ENCODE measurements around the gene LRP1B. TPM values are rescaled to one million over a fixed set of nuclear protein-coding genes. Genes with fewer than 3 reads are reported as not detected.

Gene LRP1B
- total and polyA plus RNA-seq, 2 of the 8 experiments (the other 6 are each of a cell fraction or from before 2014, with no cell fraction given), result 0.03 TPM; not detected in 1

DNA sequence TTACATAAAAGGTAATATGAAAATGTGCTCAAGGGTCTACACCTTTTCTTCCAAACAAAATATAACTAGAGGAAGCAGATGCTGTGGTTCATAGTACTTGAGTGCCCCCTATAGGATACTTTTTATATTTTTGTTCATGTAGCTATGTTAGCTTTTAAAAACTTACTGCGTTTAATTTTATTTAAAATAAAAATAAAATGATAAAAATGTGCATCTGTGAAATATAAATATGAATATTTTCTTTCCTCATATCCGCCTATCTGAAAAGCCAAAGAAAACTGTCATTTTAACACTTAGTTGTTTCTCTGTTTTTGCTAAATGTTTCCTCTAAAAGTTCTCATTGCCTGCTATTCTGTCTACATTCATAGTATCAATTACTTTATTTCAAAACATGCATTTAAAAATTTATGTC is 9.6 kb upstream of the LRP1B start:
- Histone ChIP-seq H4K5ac (ENCODE audit: insufficient read length, low read depth, low read length) (no peak overlapping the region), H3K4me3 (ENCODE audit: extremely low read depth in 1 of 4, insufficient read depth in 2 of 4, low read depth in 3 of 4, low read length in 4 of 4) (no peak overlapping the region), H3K18ac (ENCODE audit: extremely low read depth, low read length) (no peak overlapping the region), H3K4me1 (replicated peaks in 1 of 4; ENCODE audit: control insufficient read depth in 3 of 4, insufficient read depth in 4 of 4, low read length in 3 of 4) (no peaks in the 10 kb centered on the region), H2AFZ (ENCODE audit: low read length) (no peak overlapping the region), H3K4ac (replicated peaks; ENCODE audit: insufficient read length, low read depth, low read length) (no peak overlapping the region), H3K79me2 (ENCODE audit: control insufficient read depth in 1 of 2, insufficient read depth in 2 of 2, low read length in 2 of 2) (no peaks in the 10 kb centered on the region), H4K91ac (replicated peaks; ENCODE audit: insufficient read length, low read length) (no peak overlapping the region), H2BK20ac (ENCODE audit: low read length) (no peak overlapping the region), H3K27me3 (replicated peaks in 1 of 4; ENCODE audit: control insufficient read depth in 3 of 4, extremely low read depth in 1 of 4, insufficient read depth in 3 of 4, low read length in 3 of 4) (no peaks in the 10 kb centered on the region), H3K9ac (replicated peaks in 1 of 4; ENCODE audit: extremely low read depth in 1 of 4, low read depth in 3 of 4, low read length in 3 of 4) (no peak overlapping the region), H3K79me1 (ENCODE audit: low read depth, low read length) (no peaks in the 10 kb centered on the region), H4K20me1 (replicated peaks in 1 of 2; ENCODE audit: control insufficient read depth in 1 of 2, insufficient read depth in 2 of 2, low read length in 2 of 2) (no peaks in the 10 kb centered on the region), H3K9me3 (ENCODE audit: insufficient read depth in 2 of 2, low read depth in 1 of 2, low read length in 1 of 2) (no peaks in the 10 kb centered on the region), H2BK12ac (ENCODE audit: low read depth, low read length) (no peak overlapping the region), H2BK120ac (replicated peaks; ENCODE audit: low read depth, low read length) (no peak overlapping the region), H2BK15ac (ENCODE audit: low read length) (no peak overlapping the region), H3K23me2 (ENCODE audit: low read depth, low read length) (no peaks in the 10 kb centered on the region), H2AK5ac (ENCODE audit: low read depth, low read length) (no peak overlapping the region), H4K8ac (ENCODE audit: extremely low read depth, insufficient read depth, low read length) (no peak overlapping the region), H3K4me2 (ENCODE audit: insufficient read depth in 1 of 2, low read depth in 2 of 2, low read length in 2 of 2) (no peak overlapping the region), H3K14ac (ENCODE audit: insufficient read length) (no peak overlapping the region), H3K36me3 (ENCODE audit: control insufficient read depth in 2 of 4, insufficient read depth in 4 of 4, low read length in 3 of 4) (no peaks in the 10 kb centered on the region), H3K27ac (ENCODE audit: low read depth, low read length) (no peak overlapping the region), H3K56ac (replicated peaks; ENCODE audit: insufficient read length, low read depth, low read length) (no peak overlapping the region), H3K23ac (ENCODE audit: insufficient read length) (no peak overlapping the region), H2BK5ac (ENCODE audit: low read depth, low read length) (no peak overlapping the region)
- ChIA-PET POLR2A (ENCODE audit: partially characterized antibody) (no interaction called here), CTCF (ENCODE audit: partially characterized antibody) (interaction anchor here (0.6 to 2.4 kb wide), 11 partner anchors 10 to 1027 kb away, joined by 3 to 16 read pairs (median 3); partner anchors contain the start of gene LRP1B)
- WGBS, 2 experiments (ENCODE audit: extremely low coverage in 1 of 2, insufficient coverage in 1 of 2, insufficient read length in 1 of 2, insufficient replicate concordance in 2 of 2, low coverage in 1 of 2, low lambda C conversion rate in 2 of 2, missing lambda C conversion rate in 1 of 2), result 10% methylated on average over 2 of the region's 2 CpGs; no CpG with 5 or more reads in 1 of the 2 experiments
- TF ChIP-seq, protein P1, sequence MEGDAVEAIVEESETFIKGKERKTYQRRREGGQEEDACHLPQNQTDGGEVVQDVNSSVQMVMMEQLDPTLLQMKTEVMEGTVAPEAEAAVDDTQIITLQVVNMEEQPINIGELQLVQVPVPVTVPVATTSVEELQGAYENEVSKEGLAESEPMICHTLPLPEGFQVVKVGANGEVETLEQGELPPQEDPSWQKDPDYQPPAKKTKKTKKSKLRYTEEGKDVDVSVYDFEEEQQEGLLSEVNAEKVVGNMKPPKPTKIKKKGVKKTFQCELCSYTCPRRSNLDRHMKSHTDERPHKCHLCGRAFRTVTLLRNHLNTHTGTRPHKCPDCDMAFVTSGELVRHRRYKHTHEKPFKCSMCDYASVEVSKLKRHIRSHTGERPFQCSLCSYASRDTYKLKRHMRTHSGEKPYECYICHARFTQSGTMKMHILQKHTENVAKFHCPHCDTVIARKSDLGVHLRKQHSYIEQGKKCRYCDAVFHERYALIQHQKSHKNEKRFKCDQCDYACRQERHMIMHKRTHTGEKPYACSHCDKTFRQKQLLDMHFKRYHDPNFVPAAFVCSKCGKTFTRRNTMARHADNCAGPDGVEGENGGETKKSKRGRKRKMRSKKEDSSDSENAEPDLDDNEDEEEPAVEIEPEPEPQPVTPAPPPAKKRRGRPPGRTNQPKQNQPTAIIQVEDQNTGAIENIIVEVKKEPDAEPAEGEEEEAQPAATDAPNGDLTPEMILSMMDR (IDR thresholded peaks at IDR 0.05; ENCODE audit: control extremely low read depth in 1 of 3, insufficient read depth in 1 of 3, low read depth in 1 of 3, low read length in 3 of 3), result peak in 1 of 3 experiments; percentile 22; a peak in 1 of 4 replicates
- TF ChIP-seq RAD21 (IDR thresholded peaks at IDR 0.05 in 1 of 2, conservative IDR thresholded peaks at IDR 0.05 in 1 of 2; ENCODE audit: low read depth in 2 of 2, low read length in 2 of 2) (peak; percentile 54 to 76; a peak in 3 of 4 replicates), POLR2AphosphoS5 (IDR thresholded peaks at IDR 0.05; ENCODE audit: low read depth, low read length) (no peak)
- DNase-seq (ENCODE audit: low read depth in 1 of 2, low spot score in 2 of 2), result no peak
- FAIRE-seq, result no peak

All from H1 (cell line).